Mononuclear cell (primary cell): ENCODE data around the gene ORC5. TPM values are rescaled to one million over a fixed set of nuclear protein-coding genes. Genes with fewer than 3 reads are reported as not detected.
A peak's percentile ranks its signal among the peaks of the same experiment; 100 is the strongest.
"Not testable (repeated sequence)": the region's sequence is repeated elsewhere in the genome, so short reads cannot be mapped to it uniquely, and the experiment has no call there.

Experiments
- H3K27me3 ChIP-seq: 2 replicates; pipeline ENCODE4 v1.6.0; 2011; ENCODE audit warnings: low read length, control low read depth; ENCODE audit not compliant: insufficient read depth
- H3K4me1 ChIP-seq: 2 replicates; pipeline ENCODE4 v1.5.1; 2011; ENCODE audit warnings: mild to moderate bottlenecking, low read length, control low read depth; ENCODE audit not compliant: insufficient read depth
- H3K4me3 ChIP-seq: 2 replicates; pipeline ENCODE4 v1.5.1; 2011; ENCODE audit warnings: mild to moderate bottlenecking, low read length, moderate library complexity
- H3K9me3 ChIP-seq: 2 replicates; pipeline ENCODE4 v1.5.1; 2011; ENCODE audit warnings: low read depth, mild to moderate bottlenecking, control low read depth, low read length
- total RNA-seq: library from RNA; depleted of rRNA; stranded (reverse); fragments of >200 nt; gene quantifications from one replicate; pipeline ENCODE4 v1.2.3, GENCODE V29; 2012

The ORC5 gene
- total RNA-seq, 1 donor = 19.4 TPM

DNA sequence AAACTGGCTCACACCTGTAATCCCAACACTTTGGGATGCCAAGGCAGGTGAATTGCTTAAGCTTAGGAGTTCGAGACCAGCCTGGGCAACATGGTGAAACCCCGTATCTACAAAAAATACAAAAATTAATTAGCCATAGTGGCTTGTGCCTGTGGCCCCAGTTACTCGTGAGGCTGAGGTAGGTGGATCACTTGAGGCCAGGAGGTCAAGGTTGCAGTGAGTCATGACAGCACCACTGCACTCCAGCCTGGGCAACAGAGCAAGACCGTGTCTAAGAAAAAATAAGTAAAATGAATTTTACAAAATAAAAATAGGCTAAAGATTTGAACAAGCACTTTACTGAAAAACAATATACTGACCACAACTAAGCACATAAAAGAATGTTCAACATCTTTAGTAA lies 9.8 kb upstream of the ORC5 start:
- no peak overlapping the region for H3K4me3 ChIP-seq
- no peaks in the 10 kb centered on the region for H3K9me3 ChIP-seq
- H3K27me3 ChIP-seq = peaks cover 12% of the 10 kb centered on the region
- no peaks in the 10 kb centered on the region for H3K4me1 ChIP-seq

DNA sequence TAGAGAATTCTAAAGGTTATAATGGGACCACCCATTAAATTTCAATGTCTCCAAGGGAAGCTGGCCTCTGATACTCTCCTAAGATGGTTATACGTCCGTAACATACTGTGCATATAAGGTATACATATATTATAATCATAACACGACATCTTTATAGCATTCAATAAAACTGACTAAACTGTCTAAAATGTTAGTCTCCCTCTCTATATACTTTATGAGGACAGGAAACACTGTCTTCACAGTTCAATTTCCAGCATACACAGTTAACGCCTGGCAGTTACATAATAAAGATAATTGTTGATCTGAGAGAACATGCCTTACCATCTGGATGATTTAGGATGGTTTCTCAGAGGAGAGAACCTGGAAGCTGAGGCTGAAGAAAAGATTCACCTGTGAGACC lies 1.2 kb upstream of the ORC5 start:
- Histone ChIP-seq H3K4me3 (no peak overlapping the region), H3K27me3 (no peaks in the 10 kb centered on the region), H3K9me3 (no peaks in the 10 kb centered on the region), H3K4me1 (peaks cover 10% of the 10 kb centered on the region)

DNA sequence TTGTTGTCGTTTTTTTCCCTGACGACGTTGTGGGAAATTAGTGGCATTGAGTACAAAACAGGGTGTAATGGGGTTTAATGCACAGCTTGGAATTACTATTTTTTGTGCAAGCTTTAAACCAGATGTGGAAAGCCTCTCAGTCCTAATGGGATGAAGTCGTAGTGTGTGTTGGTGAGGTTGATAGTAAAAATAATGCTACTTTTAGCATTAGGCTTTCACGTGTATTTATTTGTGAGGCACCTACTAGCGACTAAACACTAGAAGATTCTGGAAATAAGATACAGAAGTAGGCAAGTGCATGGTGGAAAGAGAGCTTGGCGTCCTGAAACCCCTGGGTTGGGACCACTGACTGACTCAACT lies 588 bp upstream of the ORC5 start:
- H3K4me1 ChIP-seq = peaks cover 10% of the 10 kb centered on the region

DNA sequence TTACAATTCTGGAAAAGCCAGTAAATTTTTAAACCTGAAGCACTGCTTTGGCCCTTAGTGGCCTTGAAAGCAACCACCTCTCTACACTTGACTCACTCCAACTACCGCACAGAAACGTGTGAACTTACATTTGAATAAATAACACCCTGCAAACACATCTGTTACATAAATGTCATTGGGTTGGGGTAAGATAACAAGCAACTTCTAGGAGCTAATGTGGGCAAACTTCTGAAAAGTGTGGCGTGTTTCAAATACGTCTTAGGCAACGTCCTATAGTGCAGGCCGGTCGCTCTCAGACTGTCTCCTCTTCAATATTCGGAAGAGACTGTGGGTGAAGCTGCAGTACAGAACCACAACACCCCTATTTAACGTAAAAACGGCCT lies 474 bp downstream of the ORC5 start:
- H3K4me1 ChIP-seq = peaks cover 10% of the 10 kb centered on the region
- peak overlapping the region; percentile 84 for H3K4me3 ChIP-seq
- no peaks in the 10 kb centered on the region for H3K27me3 ChIP-seq
- H3K9me3 ChIP-seq = no peaks in the 10 kb centered on the region

More for the DNA sequence above, 588 bp upstream of the ORC5 start:
- no peaks in the 10 kb centered on the region for H3K9me3 ChIP-seq
- peak overlapping the region; percentile 84 for H3K4me3 ChIP-seq
- H3K27me3 ChIP-seq = no peaks in the 10 kb centered on the region

DNA sequence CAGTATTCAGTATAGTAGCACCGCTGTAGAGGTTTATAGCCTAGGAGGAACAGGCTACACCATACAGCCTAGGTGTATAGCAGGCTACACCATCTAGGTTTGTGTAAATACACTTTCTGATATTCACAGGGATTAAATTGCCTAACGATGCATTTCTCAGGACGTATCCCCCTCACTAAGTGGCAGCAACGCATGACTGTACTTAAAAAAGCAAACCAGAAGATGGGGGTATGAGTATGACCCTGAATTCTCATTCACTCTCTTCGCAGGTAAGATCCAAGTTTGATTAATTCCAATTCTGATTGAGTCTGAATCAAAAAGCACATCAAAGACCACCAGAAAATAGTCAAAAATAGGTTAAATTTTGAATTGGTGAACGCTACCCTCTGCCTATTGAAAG lies 972 bp downstream of the ORC5 start:
- Histone ChIP-seq H3K4me3 (peak overlapping the region; percentile 84), H3K27me3 (no peaks in the 10 kb centered on the region), H3K4me1 (peaks cover 10% of the 10 kb centered on the region), H3K9me3 (no peaks in the 10 kb centered on the region)

DNA sequence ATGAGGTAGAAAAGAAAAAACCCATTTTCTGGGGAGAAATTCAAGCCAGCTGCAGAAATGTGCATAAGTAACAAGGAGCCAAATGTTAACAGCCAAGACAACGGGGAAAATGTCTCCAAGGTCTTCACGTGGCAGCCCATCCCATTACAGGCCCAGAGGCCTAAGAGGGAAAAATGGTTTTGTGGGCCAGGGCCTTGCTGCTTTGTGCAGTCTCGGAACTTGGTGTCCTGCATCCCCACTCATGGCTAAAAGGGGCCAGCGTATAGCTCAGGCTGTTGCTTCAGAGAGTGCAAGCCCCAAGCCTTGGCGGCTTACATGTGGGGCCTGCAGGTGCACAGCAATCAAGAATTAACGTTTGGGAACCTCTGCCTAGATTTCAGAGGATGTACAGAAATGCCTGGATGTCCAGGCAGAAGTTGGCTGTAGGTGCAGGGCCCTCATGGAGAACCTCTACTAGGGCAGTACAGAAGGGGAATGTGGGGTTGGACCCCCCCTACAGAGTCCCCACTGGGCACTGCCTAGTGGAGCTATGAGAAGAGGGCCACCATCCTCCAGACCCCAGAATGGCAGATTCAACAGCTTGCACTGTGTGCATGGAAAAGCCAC lies 9.0 kb downstream of the ORC5 start:
- H3K4me3 ChIP-seq = no peak overlapping the region
- no peaks in the 10 kb centered on the region for H3K9me3 ChIP-seq
- H3K27me3 ChIP-seq = no peaks in the 10 kb centered on the region
- H3K4me1 ChIP-seq = no peaks in the 10 kb centered on the region

DNA sequence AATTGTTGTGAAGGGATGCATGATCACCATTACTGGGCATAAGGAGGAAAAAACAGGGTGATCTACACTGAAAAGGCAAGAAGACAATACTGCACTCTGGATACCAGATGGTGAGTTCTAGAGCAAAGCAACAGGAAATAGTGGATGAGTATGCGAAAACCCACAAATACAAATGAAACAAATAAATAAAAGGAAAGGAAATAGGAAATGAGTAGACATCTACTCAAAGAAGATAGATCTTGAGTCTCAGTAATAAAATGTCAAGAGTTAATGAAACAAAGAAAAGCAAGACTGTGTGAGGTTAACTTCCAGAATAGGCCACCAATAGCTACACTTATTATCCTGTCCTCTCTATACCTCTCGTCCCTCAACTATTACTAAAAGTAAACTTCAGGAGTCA lies 11.7 kb downstream of the ORC5 start:
- Histone ChIP-seq H3K4me1 (no peaks in the 10 kb centered on the region), H3K27me3 (no peaks in the 10 kb centered on the region), H3K4me3 (no peak overlapping the region), H3K9me3 (peaks cover 5% of the 10 kb centered on the region)

DNA sequence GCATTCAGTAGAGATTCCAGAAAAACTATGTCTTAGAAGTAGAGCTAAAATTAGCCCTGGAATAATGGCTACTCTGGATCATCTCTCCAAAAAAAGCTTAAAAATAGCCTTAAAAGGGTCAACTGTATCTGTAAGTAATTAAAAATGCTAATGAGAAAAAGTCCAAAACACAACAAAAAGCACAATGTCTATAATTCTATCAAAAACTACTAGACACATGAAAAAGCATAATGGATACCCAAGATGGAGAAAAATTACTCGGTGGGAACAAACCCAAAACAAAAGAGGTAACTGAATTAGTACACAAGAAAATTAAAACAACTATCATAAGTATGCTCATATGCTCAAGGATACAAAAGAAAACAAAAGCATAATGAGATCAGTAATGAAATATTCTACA lies 15.4 kb downstream of the ORC5 start:
- H3K4me3 ChIP-seq = no peak overlapping the region
- H3K27me3 ChIP-seq = no peaks in the 10 kb centered on the region
- peaks cover 5% of the 10 kb centered on the region for H3K9me3 ChIP-seq
- no peaks in the 10 kb centered on the region for H3K4me1 ChIP-seq

DNA sequence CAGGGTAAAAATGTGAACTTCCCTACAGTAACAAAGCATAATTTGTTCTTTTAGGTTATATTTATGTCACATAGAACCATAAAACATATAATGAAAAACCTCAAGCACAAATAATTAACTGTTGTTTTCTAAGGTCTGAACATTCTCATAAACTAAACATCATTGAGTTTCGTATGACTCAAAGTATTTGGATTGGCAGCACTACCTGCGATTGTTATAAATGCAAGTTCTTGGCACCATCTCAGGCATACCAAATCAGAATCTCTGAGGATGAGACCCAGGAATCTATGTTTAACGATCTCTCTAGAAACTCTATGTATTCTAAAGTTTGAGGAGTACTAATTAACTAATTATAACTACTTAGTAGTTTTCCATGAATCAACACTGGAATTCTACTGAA lies 22.5 kb downstream of the ORC5 start:
- Histone ChIP-seq H3K27me3 (no peaks in the 10 kb centered on the region), H3K9me3 (no peaks in the 10 kb centered on the region), H3K4me1 (no peaks in the 10 kb centered on the region), H3K4me3 (no peak overlapping the region)

DNA sequence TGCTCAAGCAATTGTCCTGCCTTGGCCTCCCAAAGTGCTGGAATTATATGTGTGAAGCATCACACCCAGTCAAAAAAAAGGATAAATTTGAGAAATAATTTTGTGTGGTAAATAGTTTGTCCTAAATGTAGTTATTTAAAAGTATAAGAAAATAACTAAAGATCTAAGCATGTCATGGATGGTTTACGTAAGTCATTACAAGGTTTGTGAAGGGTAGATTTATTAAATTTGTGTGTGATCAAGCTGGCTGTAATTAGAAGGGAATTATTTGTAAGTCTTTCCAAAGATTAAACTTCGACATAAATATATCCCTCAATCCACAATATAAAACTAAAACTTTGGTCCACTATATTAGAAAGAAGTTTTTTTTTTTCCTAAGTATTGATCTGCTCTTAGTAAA lies 28.6 kb downstream of the ORC5 start:
- H3K9me3 ChIP-seq = no peaks in the 10 kb centered on the region
- H3K4me1 ChIP-seq = no peaks in the 10 kb centered on the region
- no peak overlapping the region for H3K4me3 ChIP-seq
- H3K27me3 ChIP-seq = no peaks in the 10 kb centered on the region

DNA sequence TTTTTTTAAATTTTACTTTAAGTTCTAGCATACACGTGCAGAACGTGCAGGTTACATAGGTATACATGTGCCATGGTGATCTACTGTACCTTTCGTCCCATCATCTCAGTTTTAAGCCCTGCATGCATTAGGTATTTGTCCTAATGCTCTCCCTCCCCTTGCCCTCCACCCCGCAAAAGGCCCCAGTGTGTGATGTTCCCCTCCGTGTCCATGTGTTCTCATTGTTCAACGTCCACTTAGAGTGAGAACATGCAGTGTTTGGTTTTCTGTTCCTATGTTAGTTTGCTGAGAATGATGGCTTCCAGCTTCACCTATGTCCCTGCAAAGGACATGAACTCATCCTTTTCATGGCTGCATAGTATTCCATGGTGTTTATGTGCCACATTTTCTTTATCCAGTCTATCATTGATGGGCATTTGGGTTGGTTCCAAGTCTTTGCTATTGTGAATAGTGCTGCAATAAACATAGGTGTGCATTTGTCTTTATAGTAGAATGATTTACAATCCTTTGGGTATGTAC lies 30.2 kb downstream of the ORC5 start:
- H3K4me1 ChIP-seq, H3K4me3 ChIP-seq, H3K9me3 ChIP-seq, H3K27me3 ChIP-seq: not testable (repeated sequence)

DNA sequence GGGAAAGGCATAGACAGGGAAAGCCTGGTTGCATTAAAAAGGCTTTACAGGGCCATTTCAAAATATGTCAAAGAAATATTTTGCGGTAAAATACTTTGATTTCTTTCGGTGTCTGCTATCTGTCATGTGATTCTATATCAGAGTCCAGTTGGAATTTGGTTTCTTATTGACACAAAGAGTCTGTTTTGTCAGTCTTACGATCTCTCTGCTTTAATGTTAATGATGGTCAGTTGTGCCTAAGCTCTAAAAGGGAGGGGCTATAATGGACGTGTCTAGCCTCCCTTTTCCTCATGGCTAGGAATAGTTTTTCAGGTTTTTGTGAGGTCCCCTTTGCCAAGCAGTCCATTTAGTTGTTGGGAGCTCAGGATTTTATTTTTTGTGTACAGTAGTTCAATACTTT lies 31.5 kb downstream of the ORC5 start:
- Histone ChIP-seq H3K9me3 (no peaks in the 10 kb centered on the region), H3K4me3 (no peak overlapping the region), H3K4me1 (no peaks in the 10 kb centered on the region), H3K27me3 (no peaks in the 10 kb centered on the region)

DNA sequence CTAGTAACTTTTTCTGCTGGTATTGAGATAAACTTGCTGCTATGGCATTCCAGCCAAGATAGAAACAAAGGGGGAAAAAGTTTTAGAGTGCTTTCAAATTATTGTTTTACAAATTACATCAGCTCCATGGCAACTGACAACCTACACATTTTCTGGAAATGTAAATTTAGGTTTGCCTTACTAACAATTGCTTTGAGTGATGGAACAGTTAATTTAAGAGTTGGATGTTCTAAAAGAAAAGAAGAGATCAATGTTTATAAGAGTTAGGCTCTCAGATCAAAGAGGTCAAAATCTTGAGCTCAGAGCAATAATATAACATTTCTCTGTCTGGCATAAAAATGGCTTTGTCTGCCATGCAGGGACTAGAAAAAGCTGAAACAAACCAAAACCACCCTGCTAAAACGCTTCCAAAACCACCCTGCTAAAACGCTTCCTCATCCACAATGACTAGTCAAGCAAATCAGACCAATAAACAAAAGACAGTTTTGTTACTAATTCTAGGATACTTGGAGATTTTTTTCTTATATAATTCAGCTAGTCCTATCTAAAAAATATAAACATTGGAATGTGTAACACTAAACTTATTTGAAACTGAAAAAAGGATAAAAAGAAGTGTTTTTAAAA lies 32.3 kb downstream of the ORC5 start:
- H3K9me3 ChIP-seq = no peaks in the 10 kb centered on the region
- no peak overlapping the region for H3K4me3 ChIP-seq
- H3K4me1 ChIP-seq = no peaks in the 10 kb centered on the region
- H3K27me3 ChIP-seq = no peaks in the 10 kb centered on the region

DNA sequence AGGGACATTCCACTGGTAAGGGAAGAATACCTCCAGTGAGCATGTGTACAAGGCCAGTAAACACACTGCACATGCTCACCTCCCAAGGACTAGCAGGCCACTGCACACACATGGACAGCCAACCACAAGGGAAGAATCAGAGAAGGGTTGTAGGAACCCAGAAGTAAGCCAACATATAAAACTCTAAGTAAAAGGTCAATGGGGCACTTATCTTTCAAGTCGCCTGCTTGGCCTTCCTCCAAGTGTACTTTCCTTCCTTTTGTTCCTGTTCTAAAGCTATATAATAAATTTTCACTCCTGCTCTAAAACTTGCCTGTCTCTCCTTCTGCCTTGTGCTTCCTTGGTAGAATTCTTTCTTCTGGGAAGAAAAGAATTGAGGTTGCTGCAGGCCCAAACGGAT lies 33.0 kb downstream of the ORC5 start:
- no peak overlapping the region for H3K4me3 ChIP-seq
- no peaks in the 10 kb centered on the region for H3K27me3 ChIP-seq
- no peaks in the 10 kb centered on the region for H3K4me1 ChIP-seq
- H3K9me3 ChIP-seq = no peaks in the 10 kb centered on the region

DNA sequence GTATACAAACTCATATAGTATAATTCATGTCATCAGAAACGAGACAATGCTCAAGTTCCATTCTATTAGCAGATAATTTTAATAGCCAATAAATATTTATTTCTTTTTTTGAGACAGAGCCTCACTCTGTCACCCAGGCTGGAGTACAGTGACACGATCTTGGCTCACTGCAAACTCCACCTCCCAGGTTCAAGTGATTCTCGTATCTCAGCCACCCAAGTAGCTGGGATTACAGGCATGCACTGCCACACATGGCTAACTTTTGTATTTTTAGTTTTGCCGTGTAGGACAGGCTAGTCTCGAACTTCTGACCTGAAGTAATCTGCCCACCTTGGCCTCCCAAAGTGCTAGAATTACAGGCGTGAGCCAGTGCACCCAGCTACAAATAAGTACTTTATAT lies 45.7 kb downstream of the ORC5 start:
- Histone ChIP-seq H3K4me1 (no peaks in the 10 kb centered on the region), H3K9me3 (no peaks in the 10 kb centered on the region), H3K4me3 (no peak overlapping the region), H3K27me3 (no peaks in the 10 kb centered on the region)

DNA sequence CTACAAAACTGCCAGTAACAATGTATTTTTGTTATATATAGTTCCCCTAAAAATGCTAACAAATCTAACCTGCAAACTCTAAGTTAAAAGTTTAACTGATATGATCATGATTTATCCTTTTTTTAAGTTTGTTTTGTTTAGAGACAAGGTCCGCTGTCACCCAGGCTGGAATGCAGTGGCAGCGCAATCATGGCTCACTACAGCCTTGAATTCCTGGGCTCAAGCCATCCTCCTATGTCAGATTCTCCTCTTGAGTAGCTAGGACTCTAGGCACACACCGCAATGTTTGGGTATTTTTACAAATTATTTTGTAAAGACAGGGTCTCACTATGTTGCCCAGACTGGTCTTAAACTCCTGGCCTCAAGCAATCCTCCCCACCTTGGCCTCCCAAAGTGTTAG lies 46.6 kb downstream of the ORC5 start:
- Histone ChIP-seq H3K4me3 (no peak overlapping the region), H3K27me3 (no peaks in the 10 kb centered on the region), H3K9me3 (no peaks in the 10 kb centered on the region), H3K4me1 (no peaks in the 10 kb centered on the region)
